SK-N-SH (cell line): ENCODE results near the gene CSKMT. TPM values are rescaled to one million over a fixed set of nuclear protein-coding genes. Genes with fewer than 3 reads are reported as not detected.
"Not testable (repeated sequence)": the region's sequence is repeated elsewhere in the genome, so short reads cannot be mapped to it uniquely, and the experiment has no call there.

ENCODE experiments used
- CTCF ChIA-PET: fragments of 300-600, 350-600 bp; formaldehyde crosslinking; extraction: SDS; loops from one replicate; lab custom pipeline; 2021; lab: Yijun Ruan, JAX
- POLR2A ChIA-PET: fragments of 350-600 bp; sonication (Branson Sonifier 250); formaldehyde crosslinking; extraction: SDS; loops from one replicate; lab custom pipeline; 2020; ENCODE audit warnings: antibody characterized with exemption, inconsistent platforms; lab: Yijun Ruan, JAX
- DNase-seq: peaks from one replicate; pipeline ENCODE4 v3.0.0; 2012
- H2AFZ ChIP-seq: fragments of 200-600 bp; sonication (generic); 2 replicates; pipeline ENCODE4 v1.8.1; 2016; ENCODE audit warnings: antibody characterized with exemption, mild to moderate bottlenecking, low read depth
- H3F3A ChIP-seq: fragments of 200-600 bp; sonication (generic); replicated peaks from 2 replicates; pipeline ENCODE3; 2016; ENCODE audit warnings: antibody characterized with exemption, mild to moderate bottlenecking; ENCODE audit not compliant: insufficient read depth
- H3K27ac ChIP-seq, 2 experiments: fragments of 200-500 bp in 1 of 2; fragments of 200-600 bp in 1 of 2; sonication (Bioruptor generic) in 1 of 2; sonication (generic), shearing (Covaris generic) in 1 of 2; 2 replicates each; pipeline versions ENCODE4 v1.5.1 to v1.6.1; 2014 to 2016; ENCODE audit warnings: low read depth in 2 of 2, inconsistent platforms in 1 of 2, low read length in 1 of 2, mild to moderate bottlenecking in 1 of 2, mixed read lengths in 1 of 2
- H3K27me3 ChIP-seq: fragments of 200-600 bp; sonication (generic), shearing (Covaris generic); 2 replicates; pipeline ENCODE4 v1.6.1; 2016; ENCODE audit warnings: mixed run types; ENCODE audit not compliant: insufficient read depth
- H3K36me3 ChIP-seq, 2 experiments: fragments of 200-500 bp in 1 of 2; fragments of 200-600 bp in 1 of 2; sonication (Bioruptor generic) in 1 of 2; sonication (generic) in 1 of 2; replicated peaks in 1 of 2; 2 replicates each; pipeline versions ENCODE3 to v1.5.1; 2014 to 2016; ENCODE audit warnings: low read length in 1 of 2, mild to moderate bottlenecking in 1 of 2; ENCODE audit not compliant: insufficient read depth in 2 of 2, control insufficient read depth in 1 of 2
- H3K4me1 ChIP-seq, 2 experiments: fragments of 200-500 bp in 1 of 2; fragments of 200-600 bp in 1 of 2; sonication (Bioruptor generic) in 1 of 2; sonication (generic), shearing (Covaris generic) in 1 of 2; 2 replicates each; pipeline versions ENCODE4 v1.5.1 to v1.6.1; 2014 to 2016; ENCODE audit warnings: low read depth in 1 of 2, low read length in 1 of 2, mixed run types in 1 of 2; ENCODE audit not compliant: insufficient read depth in 2 of 2, control insufficient read depth in 1 of 2
- H3K4me2 ChIP-seq: fragments of 200-600 bp; sonication (generic), shearing (Covaris generic); 2 replicates; pipeline ENCODE4 v1.6.1; 2017; ENCODE audit warnings: mixed run types
- H3K4me3 ChIP-seq, 2 experiments: fragments of 200-500 bp in 1 of 2; fragments of 200-600 bp in 1 of 2; sonication (Bioruptor generic) in 1 of 2; sonication (generic), shearing (Covaris generic) in 1 of 2; 2 replicates each; pipeline versions ENCODE4 v1.5.1 to v1.8.1; 2014 to 2016; ENCODE audit warnings: low read depth in 2 of 2, inconsistent platforms in 1 of 2, low read length in 1 of 2, mild to moderate bottlenecking in 1 of 2, mixed read lengths in 1 of 2, moderate library complexity in 1 of 2
- H3K79me2 ChIP-seq: fragments of 200-600 bp; sonication (generic); 2 replicates; pipeline ENCODE4 v1.8.1; 2017; ENCODE audit warnings: mild to moderate bottlenecking; ENCODE audit not compliant: insufficient read depth
- H3K9ac ChIP-seq: fragments of 200-600 bp; sonication (generic); 2 replicates; pipeline ENCODE4 v1.6.1; 2017; ENCODE audit warnings: mixed run types
- H3K9me2 ChIP-seq: fragments of 200-600 bp; sonication (generic); 2 replicates; pipeline ENCODE4 v1.6.1; 2017; ENCODE audit warnings: mixed run types
- H3K9me3 ChIP-seq: fragments of 200-600 bp; sonication (generic); 2 replicates; pipeline ENCODE4 v1.6.1; 2017; ENCODE audit warnings: mixed run types, mild to moderate bottlenecking, moderate library complexity
- H4K20me1 ChIP-seq: fragments of 200-600 bp; sonication (generic); 2 replicates; pipeline ENCODE4 v1.6.1; 2017; ENCODE audit warnings: mild to moderate bottlenecking, mixed run types; ENCODE audit not compliant: insufficient read depth
- CHD2 ChIP-seq: fragments of 150-350 bp; IDR thresholded peaks from 2 replicates; pipeline ENCODE4 v1.6.1; 2018; ENCODE audit warnings: low read length; ENCODE audit not compliant: partially characterized antibody
- EP300 ChIP-seq, 2 experiments: IDR thresholded peaks; 2 replicates each; pipeline versions ENCODE4 v1.4.0 to v1.6.1; 2012; ENCODE audit warnings: borderline replicate concordance in 1 of 2, low read depth in 1 of 2, low read length in 1 of 2
- FOSL2 ChIP-seq: IDR thresholded peaks from 2 replicates; pipeline ENCODE4 v1.4.0; 2012; ENCODE audit warnings: low read depth, mild to moderate bottlenecking, moderate library complexity, borderline replicate concordance
- FOXM1 ChIP-seq: IDR thresholded peaks from 2 replicates; pipeline ENCODE4 v1.4.0; 2012; ENCODE audit warnings: low read depth, mild to moderate bottlenecking
- GATA2 ChIP-seq: sonication (generic); formaldehyde crosslinking; IDR thresholded peaks from 2 replicates; pipeline ENCODE4 v1.5.0; 2020; ENCODE audit warnings: mild to moderate bottlenecking, missing genetic modification reagents
- MEF2A ChIP-seq: IDR thresholded peaks from 2 replicates; pipeline ENCODE4 v1.4.0; 2012; ENCODE audit warnings: low read depth, borderline replicate concordance
- NRF1 ChIP-seq: IDR thresholded peaks from 2 replicates; pipeline ENCODE4 v1.6.1; 2012; ENCODE audit warnings: low read depth, mild to moderate bottlenecking, low read length
- RAD21 ChIP-seq: IDR thresholded peaks from 2 replicates; pipeline ENCODE4 v1.6.1; 2012; ENCODE audit warnings: mild to moderate bottlenecking, low read length
- RXRA ChIP-seq: IDR thresholded peaks from 2 replicates; pipeline ENCODE4 v1.4.0; 2012; ENCODE audit warnings: low read depth, mild to moderate bottlenecking, borderline replicate concordance
- SMC3 ChIP-seq: IDR thresholded peaks from 2 replicates; pipeline ENCODE4 v1.6.1; 2012; ENCODE audit warnings: low read depth, low read length, improper control_type of control experiment
- WGBS: methylation state at CpG from one replicate; pipeline ENCODE4 v1.1.6; 2017; ENCODE audit warnings: low lambda C conversion rate; 5-methylcytosine and 5-hydroxymethylcytosine counted together
- polyA plus RNA-seq, 3 experiments: library from polyadenylated mRNA; depleted of rRNA; stranded (reverse); fragments of >200 nt; gene quantifications; 2 replicates each; pipeline ENCODE4 v1.2.3, GENCODE V29; 2012
- TF ChIP-seq, protein P1 (sequence below): fragments of 200-600 bp; sonication (generic); IDR thresholded peaks from 2 replicates; pipeline ENCODE4 v1.6.1; 2017; ENCODE audit warnings: antibody characterized with exemption, mild to moderate bottlenecking, moderate library complexity
- TF ChIP-seq, protein P2 (sequence below): fragments of 150-350 bp; IDR thresholded peaks from 2 replicates; pipeline ENCODE4 v1.6.1; 2016; ENCODE audit warnings: mild to moderate bottlenecking, low read depth, low read length
- TF ChIP-seq, protein P3 (sequence below): IDR thresholded peaks from 2 replicates; pipeline ENCODE4; 2012

The CSKMT gene
- polyA plus RNA-seq, 1 of the 3 experiments (the other 2 are of a cell fraction), result 11.1 TPM

DNA sequence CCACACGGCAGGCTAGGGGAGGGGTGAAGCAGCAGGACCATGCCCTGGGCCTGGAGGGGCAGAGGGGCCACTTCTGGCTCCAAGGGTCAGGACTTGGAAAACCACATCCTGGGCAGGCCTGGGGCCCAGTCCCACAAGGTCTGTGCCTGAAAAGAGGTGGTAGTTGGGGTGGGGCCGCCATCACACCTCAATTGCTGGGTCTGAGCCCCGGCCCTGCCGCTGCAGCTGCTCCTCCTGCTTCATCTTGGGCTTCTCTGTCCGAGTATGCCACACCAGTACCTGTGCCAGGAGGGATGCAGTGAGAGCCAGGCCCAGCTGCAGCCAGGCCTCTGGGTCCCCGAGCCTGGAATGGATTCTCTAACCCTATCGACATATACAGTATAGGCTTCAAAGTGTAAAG lies 49.6 kb upstream of the CSKMT start (continued):
- TF ChIP-seq, protein P1, sequence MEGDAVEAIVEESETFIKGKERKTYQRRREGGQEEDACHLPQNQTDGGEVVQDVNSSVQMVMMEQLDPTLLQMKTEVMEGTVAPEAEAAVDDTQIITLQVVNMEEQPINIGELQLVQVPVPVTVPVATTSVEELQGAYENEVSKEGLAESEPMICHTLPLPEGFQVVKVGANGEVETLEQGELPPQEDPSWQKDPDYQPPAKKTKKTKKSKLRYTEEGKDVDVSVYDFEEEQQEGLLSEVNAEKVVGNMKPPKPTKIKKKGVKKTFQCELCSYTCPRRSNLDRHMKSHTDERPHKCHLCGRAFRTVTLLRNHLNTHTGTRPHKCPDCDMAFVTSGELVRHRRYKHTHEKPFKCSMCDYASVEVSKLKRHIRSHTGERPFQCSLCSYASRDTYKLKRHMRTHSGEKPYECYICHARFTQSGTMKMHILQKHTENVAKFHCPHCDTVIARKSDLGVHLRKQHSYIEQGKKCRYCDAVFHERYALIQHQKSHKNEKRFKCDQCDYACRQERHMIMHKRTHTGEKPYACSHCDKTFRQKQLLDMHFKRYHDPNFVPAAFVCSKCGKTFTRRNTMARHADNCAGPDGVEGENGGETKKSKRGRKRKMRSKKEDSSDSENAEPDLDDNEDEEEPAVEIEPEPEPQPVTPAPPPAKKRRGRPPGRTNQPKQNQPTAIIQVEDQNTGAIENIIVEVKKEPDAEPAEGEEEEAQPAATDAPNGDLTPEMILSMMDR, result no peak
- TF ChIP-seq MEF2A, result no peak
- TF ChIP-seq, protein P2, sequence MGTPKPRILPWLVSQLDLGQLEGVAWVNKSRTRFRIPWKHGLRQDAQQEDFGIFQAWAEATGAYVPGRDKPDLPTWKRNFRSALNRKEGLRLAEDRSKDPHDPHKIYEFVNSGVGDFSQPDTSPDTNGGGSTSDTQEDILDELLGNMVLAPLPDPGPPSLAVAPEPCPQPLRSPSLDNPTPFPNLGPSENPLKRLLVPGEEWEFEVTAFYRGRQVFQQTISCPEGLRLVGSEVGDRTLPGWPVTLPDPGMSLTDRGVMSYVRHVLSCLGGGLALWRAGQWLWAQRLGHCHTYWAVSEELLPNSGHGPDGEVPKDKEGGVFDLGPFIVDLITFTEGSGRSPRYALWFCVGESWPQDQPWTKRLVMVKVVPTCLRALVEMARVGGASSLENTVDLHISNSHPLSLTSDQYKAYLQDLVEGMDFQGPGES, result no peak
- TF ChIP-seq SMC3, result no peak
- TF ChIP-seq FOXM1, result no peak
- TF ChIP-seq CHD2, result no peak

DNA sequence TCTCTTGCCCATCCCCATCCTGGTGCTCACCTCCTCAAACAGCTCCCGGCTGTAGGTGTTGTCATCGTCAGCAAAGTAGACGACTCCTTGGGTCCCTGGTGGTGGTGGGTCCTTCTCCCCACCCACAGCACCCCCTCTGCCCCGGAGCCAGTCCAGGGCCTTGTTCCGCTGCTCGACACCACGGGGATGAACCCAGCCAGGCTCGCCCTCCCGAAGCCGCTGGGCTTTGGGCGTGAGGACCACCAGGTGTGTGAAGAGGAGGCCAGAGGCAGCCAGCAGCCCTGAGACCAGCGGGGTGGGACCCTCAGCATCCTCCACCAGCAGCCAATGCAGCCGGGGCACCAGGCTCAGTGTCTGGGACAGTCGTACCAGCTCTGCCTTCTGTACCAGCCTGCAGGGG lies 48.2 kb upstream of the CSKMT start:
- DNase-seq, H3K27ac ChIP-seq, H2AFZ ChIP-seq, H4K20me1 ChIP-seq, H3K36me3 ChIP-seq, CTCF ChIA-PET, H3K9me3 ChIP-seq, H3K4me3 ChIP-seq, H3K9me2 ChIP-seq, H3K4me2 ChIP-seq, H3K27me3 ChIP-seq, H3K9ac ChIP-seq: not testable (repeated sequence)
- POLR2A ChIA-PET, result interaction anchor here (1.0 kb wide), 1 partner anchor 49 kb away, joined by 3 read pairs; the partner anchor contains the start of gene CSKMT
- H3K79me2 ChIP-seq, result peaks cover 30% of the 10 kb centered on the region
- 100% methylated on average over 4 of the region's 14 CpGs for WGBS
- peaks cover 32% of the 10 kb centered on the region for H3F3A ChIP-seq
- peaks cover 15 to 20% of the 10 kb centered on the region in 2 experiments; a peak in 3 of 4 replicates for H3K4me1 ChIP-seq

DNA sequence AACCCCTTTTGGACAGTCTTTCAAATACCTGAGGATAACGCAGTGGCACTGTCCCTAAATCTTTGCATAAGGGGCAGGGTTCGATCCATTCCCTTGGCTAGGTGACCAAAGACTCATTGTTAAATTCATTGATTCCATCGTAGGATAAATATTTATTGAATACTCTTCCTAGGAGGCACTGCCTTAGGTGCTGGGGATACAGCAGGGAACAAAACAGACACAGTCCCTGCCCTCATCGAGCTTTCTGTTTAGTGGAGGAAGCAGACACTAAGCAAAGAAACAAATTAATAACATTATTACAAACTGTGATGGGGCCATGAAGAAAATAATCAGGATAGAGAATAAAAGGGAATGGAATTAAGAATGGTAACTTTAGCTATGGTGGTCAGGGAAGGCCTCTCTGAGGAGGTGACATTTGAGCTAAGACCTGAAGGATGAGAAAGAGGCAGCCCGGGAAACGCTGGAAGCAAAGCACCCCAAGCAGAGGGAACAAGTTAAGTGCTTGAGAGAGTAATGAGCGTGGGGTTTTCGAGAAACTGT lies 44.0 kb upstream of the CSKMT start:
- Histone ChIP-seq H3K9ac (peak overlapping the region; percentile 87), H3K79me2 (peaks cover 30% of the 10 kb centered on the region), H3K27ac (peak overlapping the region; percentile 78 to 86), H3K4me1 (peaks cover 7 to 15% of the 10 kb centered on the region in 2 experiments; a peak in 3 of 4 replicates), H3K9me3 (no peaks in the 10 kb centered on the region), H3K27me3 (no peaks in the 10 kb centered on the region), H2AFZ (peak overlapping the region; percentile 43; the same call in 1 of the 2 replicates), H3K4me2 (peak overlapping the region; percentile 94), H3K36me3 (peaks cover 9 to 19% of the 10 kb centered on the region in 2 experiments), H4K20me1 (no peaks in the 10 kb centered on the region), H3K9me2 (no peaks in the 10 kb centered on the region), H3F3A (peaks cover 35% of the 10 kb centered on the region), H3K4me3 (peak overlapping the region; percentile 77 to 92)
- CTCF ChIA-PET, result interaction anchor here (0.8 to 2.5 kb wide), 12 partner anchors 8 to 226 kb away, joined by 3 to 16 read pairs (median 4); partner anchors contain the start of genes ROM1, TMEM179B and TUT1
- POLR2A ChIA-PET, result interaction anchor here (0.6 to 3.3 kb wide), 15 partner anchors 8 to 220 kb away, joined by 3 to 37 read pairs (median 7); partner anchors contain the start of genes C11orf98, CSKMT, EEF1G and EML3
- TF ChIP-seq EP300 (IDR thresholded peaks at IDR 0.05; ENCODE audit: borderline replicate concordance in 1 of 2, low read depth in 1 of 2, low read length in 1 of 2) (no peak), RXRA (no peak), NRF1 (no peak), GATA2 (CRISPR knock-in tag) (no peak), FOSL2 (no peak), RAD21 (no peak)
- TF ChIP-seq, protein P1, result no peak
- TF ChIP-seq, protein P3, sequence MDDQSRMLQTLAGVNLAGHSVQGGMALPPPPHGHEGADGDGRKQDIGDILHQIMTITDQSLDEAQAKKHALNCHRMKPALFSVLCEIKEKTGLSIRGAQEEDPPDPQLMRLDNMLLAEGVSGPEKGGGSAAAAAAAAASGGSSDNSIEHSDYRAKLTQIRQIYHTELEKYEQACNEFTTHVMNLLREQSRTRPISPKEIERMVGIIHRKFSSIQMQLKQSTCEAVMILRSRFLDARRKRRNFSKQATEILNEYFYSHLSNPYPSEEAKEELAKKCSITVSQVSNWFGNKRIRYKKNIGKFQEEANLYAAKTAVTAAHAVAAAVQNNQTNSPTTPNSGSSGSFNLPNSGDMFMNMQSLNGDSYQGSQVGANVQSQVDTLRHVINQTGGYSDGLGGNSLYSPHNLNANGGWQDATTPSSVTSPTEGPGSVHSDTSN, result no peak
- WGBS, result 19% methylated on average over 8 of the region's 8 CpGs
- DNase-seq, result no peak
